Measurements from ENCODE around the gene BSPRY.
"Not testable (repeated sequence)": the region's sequence is repeated elsewhere in the genome, so short reads cannot be mapped to it uniquely, and the experiment has no call there.

Gene BSPRY

GRCh38 chr9:113372059-113372458 is 22.7 kb downstream of the BSPRY start:
- DNase-seq: no peak

- DNase-seq: no peak
Measured at GRCh38 chr9:113373256-113373655, 23.9 kb downstream of the BSPRY start.

- DNase-seq: no peak
Measured at GRCh38 chr9:113373676-113374392, 24.5 kb downstream of the BSPRY start.

GRCh38 chr9:113375057-113376023 is 26.0 kb downstream of the BSPRY start:
- no peak for DNase-seq

GRCh38 chr9:113376634-113377567 is 27.6 kb downstream of the BSPRY start, which contains the start of gene HDHD3:
Gene HDHD3, minus strand, starts transcription at chr9:113376986. Its CDS starts 2,632 bp downstream, at chr9:113374354.
- peak; percentile 88 for DNase-seq

- not testable (repeated sequence) for DNase-seq
Measured at GRCh38 chr9:113379094-113379828, 29.9 kb downstream of the BSPRY start.

- DNase-seq: not testable (repeated sequence)
Measured at GRCh38 chr9:113379829-113380210, 30.5 kb downstream of the BSPRY start.

- DNase-seq: no peak
Measured at GRCh38 chr9:113380869-113381378, 31.6 kb downstream of the BSPRY start.

GRCh38 chr9:113381441-113381840 is 32.1 kb downstream of the BSPRY start:
- DNase-seq: not testable (repeated sequence)

GRCh38 chr9:113381909-113382411 is 32.6 kb downstream of the BSPRY start:
- DNase-seq: no peak

- DNase-seq: no peak
Measured at GRCh38 chr9:113386571-113387393, 37.4 kb downstream of the BSPRY start.

GRCh38 chr9:113387560-113388230 is 38.4 kb downstream of the BSPRY start:
- no peak for DNase-seq

GRCh38 chr9:113388833-113389232 is 39.5 kb downstream of the BSPRY start:
- DNase-seq: no peak

- DNase-seq: no peak
Measured at GRCh38 chr9:113389451-113389850, 40.1 kb downstream of the BSPRY start.

- no peak for DNase-seq
Measured at GRCh38 chr9:113390192-113390960, 41.0 kb downstream of the BSPRY start.

- DNase-seq: no peak
Measured at GRCh38 chr9:113391917-113392316, 42.6 kb downstream of the BSPRY start.

- DNase-seq: no peak
Measured at GRCh38 chr9:113393281-113393680, 43.9 kb downstream of the BSPRY start.

- no peak for DNase-seq
Measured at GRCh38 chr9:113395000-113395861, 45.9 kb downstream of the BSPRY start.

Measured in CD4-positive, alpha-beta T cell treated with Interleukin-12 subunit alpha and Interleukin-12 subunit beta, for 1 hour (primary cell).